IMR-90 (cell line): Measurements from ENCODE around the gene GJA5. TPM values are rescaled to one million over a fixed set of nuclear protein-coding genes. Genes with fewer than 3 reads are reported as not detected.

Source experiments
- ATAC-seq: fragments of 200-7000 bp; cut with Tn5 transposase; 2 replicates; pipeline ENCODE4 v1.9.1; 2020; ENCODE audit warnings: low read depth, mild to moderate bottlenecking, moderate library complexity
- BruUV-seq: library from RNA; stranded (reverse); fragments of 400-500 nt; replicated peaks from 2 replicates; lab custom pipeline; 2021; lab: Mats Ljungman, UMichigan
- CTCF ChIA-PET: fragments of 300-600 bp; formaldehyde crosslinking; extraction: SDS; loops from one replicate; lab custom pipeline; 2021; ENCODE audit warnings: antibody characterized with exemption; lab: Yijun Ruan, JAX
- POLR2A ChIA-PET: fragments of 300-600 bp; sonication (Branson Sonifier 250); formaldehyde crosslinking; loops from one replicate; lab custom pipeline; 2022; ENCODE audit warnings: antibody characterized with exemption; ENCODE audit not compliant: unreplicated experiment; lab: Charles Lee
- DNase-seq: peaks from one replicate; pipeline ENCODE4 v3.0.0; 2013
- H2AFZ ChIP-seq: replicated peaks from 2 replicates; pipeline ENCODE3; 2013; ENCODE audit warnings: low read length, mild to moderate bottlenecking; ENCODE audit not compliant: poor library complexity
- H2AK5ac ChIP-seq: 2 replicates; pipeline ENCODE4 v1.6.1; 2013; ENCODE audit warnings: low read depth, low read length, inconsistent platforms
- H2AK9ac ChIP-seq: replicated peaks from 2 replicates; pipeline ENCODE3; 2013; ENCODE audit warnings: mild to moderate bottlenecking, low read depth, low read length, moderate library complexity; ENCODE audit not compliant: poor library complexity
- H2BK120ac ChIP-seq: 2 replicates; pipeline ENCODE4 v1.6.1; 2013; ENCODE audit warnings: low read depth, low read length, inconsistent platforms
- H2BK15ac ChIP-seq: 3 replicates; pipeline ENCODE4 v1.6.1; 2013; ENCODE audit warnings: low read depth, low read length, inconsistent platforms
- H2BK20ac ChIP-seq: 2 replicates; pipeline ENCODE4 v1.6.1; 2013; ENCODE audit warnings: low read depth, mild to moderate bottlenecking, inconsistent platforms, low read length, moderate library complexity
- H2BK5ac ChIP-seq: 2 replicates; pipeline ENCODE4 v1.6.1; 2013; ENCODE audit warnings: mild to moderate bottlenecking, low read depth, low read length, inconsistent platforms; ENCODE audit not compliant: poor library complexity, severe bottlenecking
- H3K14ac ChIP-seq: replicated peaks from 2 replicates; pipeline ENCODE4 v1.6.1; 2013; ENCODE audit warnings: low read depth, low read length, inconsistent platforms
- H3K18ac ChIP-seq: 2 replicates; pipeline ENCODE4 v1.6.1; 2013; ENCODE audit warnings: low read depth, low read length, control low read depth
- H3K23ac ChIP-seq: 2 replicates; pipeline ENCODE4 v1.6.1; 2013; ENCODE audit warnings: low read depth, low read length, inconsistent platforms
- H3K27ac ChIP-seq: 2 replicates; pipeline ENCODE4 v1.5.1; 2013; ENCODE audit warnings: mild to moderate bottlenecking, control low read depth, low read length; ENCODE audit not compliant: insufficient read depth
- H3K27me3 ChIP-seq: 2 replicates; pipeline ENCODE4 v1.6.1; 2013; ENCODE audit warnings: low read length; ENCODE audit not compliant: control insufficient read depth, insufficient read depth
- H3K36me3 ChIP-seq: 2 replicates; pipeline ENCODE4 v1.6.1; 2013; ENCODE audit warnings: low read length, mixed read lengths; ENCODE audit not compliant: control insufficient read depth, insufficient read depth
- H3K4ac ChIP-seq: 2 replicates; pipeline ENCODE4 v1.6.1; 2013; ENCODE audit warnings: low read depth, low read length, inconsistent platforms
- H3K4me1 ChIP-seq: 2 replicates; pipeline ENCODE4 v1.6.1; 2013; ENCODE audit warnings: low read length, mixed read lengths; ENCODE audit not compliant: control insufficient read depth, insufficient read depth
- H3K4me2 ChIP-seq: 2 replicates; pipeline ENCODE4 v1.6.1; 2013; ENCODE audit warnings: low read depth, mild to moderate bottlenecking, control low read depth, low read length, moderate library complexity
- H3K4me3 ChIP-seq: 2 replicates; pipeline ENCODE4 v1.5.1; 2013; ENCODE audit warnings: low read depth, mild to moderate bottlenecking, control low read depth, low read length, moderate library complexity; ENCODE audit not compliant: insufficient read depth
- H3K56ac ChIP-seq: 2 replicates; pipeline ENCODE4 v1.6.1; 2013; ENCODE audit warnings: low read length, inconsistent platforms; ENCODE audit not compliant: insufficient read depth; ENCODE audit errors: extremely low read depth
- H3K79me1 ChIP-seq, 2 experiments: 2 replicates each; pipeline ENCODE4 v1.6.1; 2013; ENCODE audit warnings: low read length in 2 of 2, inconsistent platforms in 1 of 2, low read depth in 1 of 2
- H3K9ac ChIP-seq: 2 replicates; pipeline ENCODE4 v1.6.1; 2013; ENCODE audit warnings: low read depth, low read length, control low read depth
- H3K9me1 ChIP-seq: 2 replicates; pipeline ENCODE4 v1.6.1; 2013; ENCODE audit warnings: low read length, inconsistent platforms; ENCODE audit not compliant: insufficient read depth
- H3K9me3 ChIP-seq: 2 replicates; pipeline ENCODE4 v1.6.1; 2013; ENCODE audit warnings: low read length; ENCODE audit not compliant: control insufficient read depth, insufficient read depth
- H4K20me1 ChIP-seq: 2 replicates; pipeline ENCODE4 v1.6.1; 2013; ENCODE audit warnings: low read length, inconsistent platforms; ENCODE audit not compliant: insufficient read depth
- H4K5ac ChIP-seq: 2 replicates; pipeline ENCODE4 v1.6.1; 2013; ENCODE audit warnings: mild to moderate bottlenecking, low read depth, low read length, control low read depth
- H4K8ac ChIP-seq, 2 experiments: 2 replicates each; pipeline ENCODE4 v1.6.1; 2013; ENCODE audit warnings: low read depth in 2 of 2, low read length in 2 of 2, control low read depth in 1 of 2, inconsistent platforms in 1 of 2
- H4K91ac ChIP-seq: 2 replicates; pipeline ENCODE4 v1.6.1; 2013; ENCODE audit warnings: low read depth, low read length, inconsistent platforms; ENCODE audit not compliant: insufficient read depth
- CEBPB ChIP-seq: IDR thresholded peaks from 2 replicates; pipeline ENCODE4 v1.6.1; 2012; ENCODE audit warnings: low read depth, low read length, improper control_type of control experiment
- MAFK ChIP-seq: IDR thresholded peaks from 2 replicates; pipeline ENCODE4 v1.6.1; 2012; ENCODE audit warnings: low read depth, low read length, improper control_type of control experiment
- MAZ ChIP-seq: IDR thresholded peaks from 2 replicates; pipeline ENCODE4 v1.6.1; 2012; ENCODE audit warnings: low read depth, mild to moderate bottlenecking, low read length, improper control_type of control experiment, moderate library complexity, borderline replicate concordance
- POLR2A ChIP-seq: IDR thresholded peaks from 2 replicates; pipeline ENCODE4 v1.6.1; 2012; ENCODE audit warnings: mild to moderate bottlenecking, low read depth, low read length
- RAD21 ChIP-seq: IDR thresholded peaks from 2 replicates; pipeline ENCODE4 v1.6.1; 2012; ENCODE audit warnings: low read length, improper control_type of control experiment
- RCOR1 ChIP-seq: IDR thresholded peaks from 2 replicates; pipeline ENCODE4 v1.6.1; 2012; ENCODE audit warnings: mild to moderate bottlenecking, low read length, improper control_type of control experiment; ENCODE audit not compliant: insufficient replicate concordance
- SMC3 ChIP-seq: fragments of 150-350 bp; IDR thresholded peaks from 2 replicates; pipeline ENCODE4 v1.6.1; 2016; ENCODE audit warnings: low read depth, mild to moderate bottlenecking, antibody characterized with exemption, low read length, moderate library complexity
- WGBS, 2 experiments: methylation state at CpG; one replicate each; pipeline versions ENCODE4 v1.1.5 to v1.1.7; 2013; ENCODE audit warnings: missing lambda C conversion rate in 2 of 2; ENCODE audit not compliant: insufficient read length in 1 of 2; ENCODE audit errors: extremely low coverage in 2 of 2; 5-methylcytosine and 5-hydroxymethylcytosine counted together
- dilution Hi-C: fragments of 300-500 bp; cut with HindIII; formaldehyde crosslinking; loops from one replicate; pipeline ENCODE4 v1.14.3; 2018; ENCODE audit warnings: low sequenced_read_pairs; ENCODE audit not compliant: unreplicated experiment
- in situ Hi-C: fragments of 300-500 bp; cut with MboI; formaldehyde crosslinking; loops from 3 replicates; pipeline ENCODE4 v1.14.3; 2019; ENCODE audit warnings: low sequenced_read_pairs, inconsistent platforms, mixed read lengths
- intact Hi-C: fragments of 100-400 bp; cut with micrococcal nuclease; formaldehyde crosslinking; loops from 2 replicates; pipeline ENCODE4 v1.10.0; 2022
- polyA plus RNA-seq, 3 experiments: library from polyadenylated mRNA; depleted of rRNA; stranded (reverse); fragments of >200 nt; gene quantifications; 2 replicates each; pipeline ENCODE4 v1.2.3, GENCODE V29; 2012; ENCODE audit warnings: low replicate concordance in 1 of 3
- total RNA-seq: library from RNA; depleted of rRNA; stranded (reverse); fragments of >200 nt; gene quantifications from 2 replicates; pipeline ENCODE4 v1.2.3, GENCODE V29; 2012
- TF ChIP-seq, protein P1 (sequence below): conservative IDR thresholded peaks from 2 replicates; pipeline ENCODE4 v1.5.1; 2012; ENCODE audit warnings: mild to moderate bottlenecking, low read depth, low read length, improper control_type of control experiment
- TF ChIP-seq, protein P2 (sequence below): fragments of 150-350 bp; IDR thresholded peaks from 2 replicates; pipeline ENCODE4 v1.6.1; 2017; ENCODE audit warnings: mild to moderate bottlenecking, antibody characterized with exemption, low read length, low read depth

Gene GJA5
- total and polyA plus RNA-seq, 2 of the 4 experiments (the other 2 are of a cell fraction), result not detected

DNA sequence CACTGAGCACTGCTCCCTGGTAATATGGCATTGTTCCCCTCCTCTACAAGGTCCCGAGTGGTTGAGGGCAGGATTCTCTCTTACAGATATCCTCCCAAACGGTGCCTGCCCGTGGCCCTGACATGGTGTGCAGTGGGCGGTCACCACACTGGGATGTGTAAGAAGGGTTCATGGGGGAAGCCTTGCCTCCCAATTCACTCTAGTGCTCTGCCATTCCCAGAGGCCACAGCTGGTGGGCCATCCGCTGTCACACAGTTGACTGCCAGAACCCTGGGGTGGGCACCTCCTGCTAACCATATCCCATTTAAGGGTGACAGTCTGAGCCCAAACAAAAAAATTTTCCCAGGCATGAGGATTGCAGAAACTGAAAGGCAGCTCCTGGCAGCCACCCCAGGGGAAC lies 9.1 kb downstream of the GJA5 start:
- Histone ChIP-seq H3K18ac (no peak overlapping the region), H2AK9ac (no peak overlapping the region), H3K9me3 (no peaks in the 10 kb centered on the region), H3K4me3 (no peak overlapping the region), H4K5ac (no peak overlapping the region), H3K27ac (no peak overlapping the region), H2BK120ac (no peak overlapping the region), H3K79me1 (no peaks in the 10 kb centered on the region), H2AFZ (no peak overlapping the region), H4K20me1 (no peaks in the 10 kb centered on the region), H3K14ac (no peak overlapping the region), H4K8ac (no peak overlapping the region), H2BK20ac (no peak overlapping the region), H2BK5ac (no peak overlapping the region), H3K23ac (no peak overlapping the region), H3K9ac (no peak overlapping the region), H3K4me2 (no peak overlapping the region), H3K36me3 (no peaks in the 10 kb centered on the region), H2AK5ac (no peak overlapping the region), H3K27me3 (no peaks in the 10 kb centered on the region; the same call in 1 of the 2 replicates), H3K56ac (no peak overlapping the region), H3K9me1 (no peaks in the 10 kb centered on the region), H3K4ac (no peak overlapping the region), H2BK15ac (no peak overlapping the region), H3K4me1 (no peaks in the 10 kb centered on the region), H4K91ac (no peak overlapping the region)
- no peak for TF ChIP-seq RAD21
- TF ChIP-seq RCOR1, result no peak
- TF ChIP-seq MAZ, result no peak
- no peak for TF ChIP-seq CEBPB
- TF ChIP-seq, protein P1, sequence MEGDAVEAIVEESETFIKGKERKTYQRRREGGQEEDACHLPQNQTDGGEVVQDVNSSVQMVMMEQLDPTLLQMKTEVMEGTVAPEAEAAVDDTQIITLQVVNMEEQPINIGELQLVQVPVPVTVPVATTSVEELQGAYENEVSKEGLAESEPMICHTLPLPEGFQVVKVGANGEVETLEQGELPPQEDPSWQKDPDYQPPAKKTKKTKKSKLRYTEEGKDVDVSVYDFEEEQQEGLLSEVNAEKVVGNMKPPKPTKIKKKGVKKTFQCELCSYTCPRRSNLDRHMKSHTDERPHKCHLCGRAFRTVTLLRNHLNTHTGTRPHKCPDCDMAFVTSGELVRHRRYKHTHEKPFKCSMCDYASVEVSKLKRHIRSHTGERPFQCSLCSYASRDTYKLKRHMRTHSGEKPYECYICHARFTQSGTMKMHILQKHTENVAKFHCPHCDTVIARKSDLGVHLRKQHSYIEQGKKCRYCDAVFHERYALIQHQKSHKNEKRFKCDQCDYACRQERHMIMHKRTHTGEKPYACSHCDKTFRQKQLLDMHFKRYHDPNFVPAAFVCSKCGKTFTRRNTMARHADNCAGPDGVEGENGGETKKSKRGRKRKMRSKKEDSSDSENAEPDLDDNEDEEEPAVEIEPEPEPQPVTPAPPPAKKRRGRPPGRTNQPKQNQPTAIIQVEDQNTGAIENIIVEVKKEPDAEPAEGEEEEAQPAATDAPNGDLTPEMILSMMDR, result no peak
- no peak for TF ChIP-seq SMC3
- TF ChIP-seq, protein P2, sequence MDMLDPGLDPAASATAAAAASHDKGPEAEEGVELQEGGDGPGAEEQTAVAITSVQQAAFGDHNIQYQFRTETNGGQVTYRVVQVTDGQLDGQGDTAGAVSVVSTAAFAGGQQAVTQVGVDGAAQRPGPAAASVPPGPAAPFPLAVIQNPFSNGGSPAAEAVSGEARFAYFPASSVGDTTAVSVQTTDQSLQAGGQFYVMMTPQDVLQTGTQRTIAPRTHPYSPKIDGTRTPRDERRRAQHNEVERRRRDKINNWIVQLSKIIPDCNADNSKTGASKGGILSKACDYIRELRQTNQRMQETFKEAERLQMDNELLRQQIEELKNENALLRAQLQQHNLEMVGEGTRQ, result no peak
- TF ChIP-seq MAFK, result no peak
- TF ChIP-seq POLR2A, result no peak
- no CpG with 5 or more reads among the region's 5 CpGs for WGBS, 2 experiments
- ChIA-PET CTCF (interaction anchor here (0.6 kb wide), 1 partner anchor 20 kb away, joined by 4 read pairs; no protein-coding TSS in a partner anchor), POLR2A (no interaction called here)
- DNase-seq (no peak), ATAC-seq (no peak)
- intact Hi-C loops (no loop called here), in situ Hi-C loops (no loop called here), dilution Hi-C loops (no loop called here)
- no TSS peak for BruUV-seq
